Measurements from ENCODE around the gene C1orf141.
"Not testable (repeated sequence)": the region's sequence is repeated elsewhere in the genome, so short reads cannot be mapped to it uniquely, and the experiment has no call there.

C1orf141 gene

GRCh38 chr1:67142931-67143330 lies 8.2 kb upstream of the C1orf141 start:
- no peak for DNase-seq (ENCODE audit: low spot score)

DNA sequence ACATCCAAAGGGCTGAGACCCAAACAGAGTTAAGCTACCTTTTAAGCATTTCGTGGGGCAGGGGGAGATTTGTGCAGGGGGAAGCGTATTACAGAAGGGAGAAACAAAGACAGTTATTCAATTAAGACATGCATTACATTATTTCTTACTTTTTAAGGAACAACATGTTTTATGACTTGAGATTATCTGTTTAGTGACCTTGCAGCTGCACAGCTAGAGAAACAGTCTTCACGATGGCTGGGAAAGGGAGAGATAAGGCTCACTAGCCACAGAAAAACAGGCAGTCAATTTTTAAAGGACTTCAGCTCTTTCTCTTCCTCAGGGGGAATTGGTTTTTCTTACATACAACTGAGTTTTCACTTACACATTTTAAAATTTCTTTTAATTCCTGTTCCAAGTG lies 7.1 kb upstream of the C1orf141 start:
- DNase-seq (ENCODE audit: low spot score), result not testable (repeated sequence)

- DNase-seq (ENCODE audit: low spot score), result no peak
These were observed 5.7 kb upstream of the C1orf141 start for GRCh38 chr1:67140460-67140859.

- no peak for DNase-seq (ENCODE audit: low spot score)
These were observed 4.2 kb upstream of the C1orf141 start for GRCh38 chr1:67138813-67139499.

GRCh38 chr1:67137307-67137753 lies 2.6 kb upstream of the C1orf141 start:
- DNase-seq (ENCODE audit: low spot score), result no peak

- DNase-seq (ENCODE audit: low spot score), result no peak
These were observed 584 bp upstream of the C1orf141 start for GRCh38 chr1:67135354-67135753.

GRCh38 chr1:67133177-67133576 lies 1.6 kb downstream of the C1orf141 start:
- DNase-seq (ENCODE audit: low spot score), result no peak

DNA sequence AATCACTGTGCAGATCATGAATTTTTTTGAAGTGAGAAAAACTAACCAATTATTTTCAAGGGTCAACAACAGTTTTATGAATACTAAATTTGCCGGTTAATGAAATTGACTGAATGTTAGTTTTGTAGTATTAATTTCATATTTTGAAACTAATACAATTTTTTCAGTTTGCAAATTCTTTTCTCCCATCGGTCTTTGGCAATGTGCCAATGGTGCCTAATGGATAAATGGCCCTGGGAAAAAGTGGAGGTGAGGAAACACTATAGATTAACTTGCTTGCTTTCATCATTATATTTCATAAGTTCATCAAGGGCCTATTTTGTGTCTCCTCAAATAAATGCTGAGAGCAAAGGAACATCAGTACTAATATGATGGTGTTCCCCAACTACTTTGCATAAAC lies 4.1 kb downstream of the C1orf141 start:
- DNase-seq (ENCODE audit: low spot score), result no peak

GRCh38 chr1:67126974-67127373 lies 7.8 kb downstream of the C1orf141 start:
- DNase-seq (ENCODE audit: low spot score), result no peak

DNA sequence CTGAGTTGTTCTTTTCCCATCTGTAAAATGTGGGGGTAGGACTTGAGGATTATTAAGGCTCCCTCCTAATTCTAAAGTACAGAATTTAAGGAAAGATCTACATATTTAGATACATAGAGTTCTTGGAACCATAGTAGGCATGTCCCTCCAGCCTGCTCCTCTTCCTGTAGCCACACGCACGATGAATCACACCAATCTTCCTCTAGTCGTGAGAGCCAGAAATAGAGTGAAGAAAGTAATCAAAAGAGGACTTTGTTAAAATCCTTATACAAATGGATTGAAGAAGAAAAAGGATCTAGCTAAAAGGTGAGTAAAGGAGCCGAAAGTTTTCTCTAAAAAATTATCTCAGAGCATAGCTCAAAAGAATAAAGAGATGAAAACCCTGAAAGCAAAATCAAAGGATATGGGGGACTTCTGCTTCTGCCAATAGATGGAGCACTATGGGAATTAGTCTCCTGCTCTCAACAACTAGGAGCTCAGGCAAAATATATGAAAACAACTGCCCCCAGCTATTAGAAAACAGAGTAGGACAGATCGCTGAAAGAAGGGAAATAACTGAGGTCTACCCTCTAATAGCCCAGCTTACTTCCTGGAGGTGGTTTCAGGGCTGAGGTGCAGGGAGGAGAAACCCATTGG lies 8.5 kb downstream of the C1orf141 start:
- DNase-seq (ENCODE audit: low spot score), result no peak

- DNase-seq (ENCODE audit: low spot score), result no peak
These were observed 10.3 kb downstream of the C1orf141 start for GRCh38 chr1:67124455-67124854.

DNA sequence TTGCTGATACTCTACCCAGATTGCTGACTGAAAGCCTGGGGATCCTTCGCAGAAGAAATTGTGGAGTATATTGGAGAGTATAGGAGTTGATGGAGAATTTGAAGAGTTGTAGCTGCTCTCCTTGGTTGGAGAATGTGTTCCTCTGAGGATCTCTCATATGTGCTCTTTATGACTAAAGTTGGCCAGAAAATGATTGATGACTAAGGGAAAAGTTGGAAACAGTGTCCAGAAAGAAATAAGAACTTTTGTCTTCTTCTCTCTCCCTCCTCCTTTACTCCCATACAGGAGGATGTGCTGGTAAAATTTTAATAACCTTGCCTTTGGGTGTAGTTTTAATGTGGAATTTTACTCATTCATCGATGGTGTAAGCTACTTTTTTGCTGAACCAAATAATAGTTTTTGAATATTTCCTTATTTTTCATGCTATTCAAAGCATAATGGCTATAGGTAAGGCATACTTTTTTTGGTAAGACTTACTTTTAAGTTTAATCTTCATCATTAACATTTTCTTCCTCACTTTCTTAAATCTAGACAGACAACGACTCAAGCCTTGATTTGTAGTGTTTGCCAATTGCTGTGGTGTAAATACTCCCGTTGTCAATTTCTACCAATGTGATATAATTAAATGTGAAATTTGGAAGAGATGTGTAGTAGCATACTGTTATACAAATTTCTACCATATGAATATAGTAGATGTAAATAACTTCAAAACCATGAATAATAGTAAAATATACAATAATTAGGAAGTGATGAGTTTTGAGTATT lies 13.7 kb downstream of the C1orf141 start:
- no peak for DNase-seq (ENCODE audit: low spot score)

DNA sequence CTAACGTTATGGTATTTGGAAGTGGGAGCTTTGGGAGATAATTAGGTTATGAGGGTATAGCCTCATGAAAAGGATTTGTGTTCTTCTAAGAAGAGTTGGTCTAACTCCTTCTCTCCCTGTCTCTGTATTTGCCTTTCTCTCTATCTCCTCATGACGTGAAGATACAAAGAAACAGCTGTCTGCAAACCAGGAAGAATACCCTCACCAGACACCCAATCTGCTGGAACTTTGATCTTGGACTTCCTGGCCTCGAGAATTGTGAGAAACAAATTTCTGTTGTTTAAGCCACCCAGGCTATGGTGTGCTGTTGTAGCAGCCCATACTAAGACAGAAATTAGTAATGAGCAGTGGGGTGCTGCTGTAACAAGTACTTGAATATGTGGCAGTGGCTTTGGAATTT lies 16.1 kb downstream of the C1orf141 start:
- no peak for DNase-seq (ENCODE audit: low spot score)

DNA sequence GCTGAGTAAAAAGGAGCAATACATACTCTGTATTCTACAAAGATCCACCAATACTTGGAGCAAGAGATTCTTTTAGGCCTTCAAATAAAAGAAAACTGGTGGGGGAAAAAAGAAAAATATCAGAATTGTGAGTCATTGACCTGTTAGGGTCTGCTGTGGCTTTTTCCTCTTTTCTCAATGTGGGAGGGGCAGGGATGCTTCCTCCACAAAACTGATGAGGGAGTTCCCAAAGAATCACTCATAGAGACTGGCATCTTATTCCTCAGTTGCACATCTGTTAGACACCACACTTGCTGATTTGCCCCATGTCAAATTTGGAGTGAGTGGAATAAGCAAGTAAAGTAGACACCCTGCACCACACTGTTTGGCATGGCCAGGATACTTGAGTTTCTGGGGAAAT lies 16.6 kb downstream of the C1orf141 start:
- no peak for DNase-seq (ENCODE audit: low spot score)

DNA sequence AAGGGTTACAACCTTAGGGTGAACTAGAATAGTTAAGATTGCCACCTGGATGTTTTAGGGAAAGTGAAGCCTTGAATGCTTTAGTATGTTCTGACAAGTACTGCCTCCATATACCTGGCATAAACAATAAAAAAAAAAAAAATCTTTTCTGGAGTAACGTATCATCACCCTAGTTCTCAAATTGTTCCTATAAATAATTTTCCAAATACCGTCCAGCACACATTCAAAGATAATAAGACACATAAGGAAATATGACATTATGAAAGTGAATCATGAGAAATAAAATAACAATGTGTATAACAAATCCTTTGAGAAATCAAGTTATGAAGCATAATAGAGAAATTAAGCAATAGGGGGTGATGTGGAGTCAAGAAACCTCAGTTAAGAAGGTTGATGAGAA lies 20.6 kb downstream of the C1orf141 start:
- DNase-seq (ENCODE audit: low spot score), result no peak

DNA sequence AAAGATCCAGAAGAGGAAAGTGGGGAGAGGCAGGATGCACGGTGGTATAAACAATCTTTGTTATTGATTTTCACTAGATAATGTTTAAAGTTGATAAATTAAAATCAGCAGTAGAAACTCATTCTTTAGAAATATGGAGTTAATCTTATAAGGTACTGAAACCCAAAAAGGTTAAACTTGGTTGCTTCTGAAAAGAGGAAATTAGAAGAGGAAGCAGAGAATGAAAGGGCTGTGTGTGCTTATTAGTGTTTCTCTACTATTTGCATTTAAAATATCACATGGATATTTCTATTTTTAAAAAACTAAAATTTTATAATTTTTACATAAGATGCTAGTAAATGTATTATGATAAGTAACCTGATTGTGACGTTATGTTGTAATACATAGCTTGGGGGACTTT lies 24.4 kb downstream of the C1orf141 start:
- DNase-seq (ENCODE audit: low spot score), result no peak

GRCh38 chr1:67105508-67105907 lies 29.3 kb downstream of the C1orf141 start:
- DNase-seq (ENCODE audit: low spot score), result no peak

- DNase-seq (ENCODE audit: low spot score), result no peak
These were observed 31.2 kb downstream of the C1orf141 start for GRCh38 chr1:67103548-67103947.

DNA sequence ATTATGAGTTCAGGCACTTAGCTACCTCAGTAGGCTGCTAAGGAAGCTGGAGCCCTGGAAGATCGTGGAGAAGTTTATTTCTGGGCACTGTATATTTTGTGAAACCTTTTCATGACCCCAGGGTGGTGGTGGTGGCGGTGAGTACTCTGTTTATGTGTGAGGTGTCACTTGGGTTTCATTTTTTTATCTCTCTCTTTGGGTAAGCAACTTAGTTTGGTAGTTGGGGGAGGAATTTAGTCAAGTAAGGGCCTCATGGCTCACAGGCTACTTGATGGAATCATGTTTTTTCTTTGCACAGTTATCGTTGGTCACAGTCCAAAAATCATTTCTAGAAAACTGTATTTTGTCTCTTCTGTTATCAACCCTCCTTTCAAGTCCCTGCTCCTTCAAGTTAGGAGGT lies 33.9 kb downstream of the C1orf141 start:
- no peak for DNase-seq (ENCODE audit: low spot score)

- no peak for DNase-seq (ENCODE audit: low spot score)
These were observed 37.5 kb downstream of the C1orf141 start for GRCh38 chr1:67097305-67097704.

DNA sequence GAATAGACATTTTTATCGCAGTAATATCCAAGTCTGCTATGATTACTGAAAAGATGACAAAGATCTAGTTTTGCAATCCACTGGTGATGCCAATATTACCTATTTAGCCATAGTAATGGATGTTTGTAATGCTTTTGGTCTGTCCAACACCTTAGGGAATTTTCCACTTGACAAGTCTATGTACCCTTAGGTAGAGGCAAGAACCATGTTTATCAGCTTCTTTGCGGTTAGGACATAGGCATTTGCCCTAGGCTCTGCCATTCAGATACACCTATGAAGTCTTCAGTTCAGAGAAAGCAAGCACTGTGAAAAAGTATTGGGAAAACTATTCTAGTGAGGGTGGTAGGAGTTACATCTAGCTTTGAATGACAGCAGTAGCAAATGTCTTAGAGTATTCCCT lies 40.6 kb downstream of the C1orf141 start:
- no peak for DNase-seq (ENCODE audit: low spot score)

DNA sequence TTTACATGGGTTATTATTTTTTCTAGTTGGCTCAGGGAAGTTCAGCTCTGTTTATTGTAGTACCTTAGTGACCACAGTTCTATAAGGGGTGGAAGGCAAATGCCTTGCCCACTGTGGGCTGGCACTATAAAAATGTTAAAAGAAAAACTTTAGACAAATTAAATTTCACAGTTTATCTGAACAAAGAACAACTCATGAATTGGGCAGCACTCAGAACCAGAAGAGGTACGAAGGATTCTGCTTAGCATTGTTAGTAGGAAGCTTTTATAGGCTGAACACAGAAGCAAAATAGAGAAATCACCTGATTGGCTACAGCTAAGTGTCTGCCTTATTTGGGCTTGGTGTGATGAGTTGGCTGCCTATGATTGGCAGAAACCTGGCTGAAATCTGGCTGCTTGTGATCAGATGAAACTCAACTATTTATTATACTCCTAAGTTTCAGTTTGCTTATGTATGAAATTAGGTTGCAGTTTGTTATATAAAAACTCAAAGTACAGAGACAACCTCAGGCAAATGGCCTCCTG lies 45.0 kb downstream of the C1orf141 start:
- DNase-seq (ENCODE audit: low spot score), result no peak

GRCh38 chr1:67088440-67088839 lies 46.3 kb downstream of the C1orf141 start:
- DNase-seq (ENCODE audit: low spot score), result no peak

Measured in hematopoietic multipotent progenitor cell treated with erythropoietin and hydrocortisone succinate and interleukin-3 and kit ligand, for 15 days (in vitro differentiated cells).